Esophagus (tissue), 2 donors: ENCODE data around the gene WNK2. TPM values are rescaled to one million over a fixed set of nuclear protein-coding genes. Genes with fewer than 3 reads are reported as not detected.
A peak's percentile ranks its signal among the peaks of the same experiment; 100 is the strongest.

Source experiments
- H3K27ac ChIP-seq, 2 donors: one replicate each; pipeline ENCODE4 v1.5.1; 2013; ENCODE audit warnings: low read depth in 2 of 2, mild to moderate bottlenecking in 2 of 2, inconsistent platforms in 1 of 2, low read length in 1 of 2, moderate library complexity in 1 of 2
- H3K27me3 ChIP-seq, 2 donors: one replicate each; pipeline ENCODE4 v1.6.1; 2013; ENCODE audit warnings: low read length in 2 of 2, control low read depth in 1 of 2, mild to moderate bottlenecking in 1 of 2; ENCODE audit not compliant: insufficient read depth in 2 of 2, control insufficient read depth in 1 of 2
- H3K36me3 ChIP-seq, 2 donors: one replicate each; pipeline ENCODE4 v1.6.1; 2013; ENCODE audit warnings: low read length in 1 of 2; ENCODE audit not compliant: control insufficient read depth in 2 of 2, insufficient read depth in 2 of 2
- H3K4me1 ChIP-seq, 2 donors: one replicate each; pipeline ENCODE4 v1.6.1; 2013; ENCODE audit warnings: low read length in 1 of 2; ENCODE audit not compliant: control insufficient read depth in 2 of 2, insufficient read depth in 2 of 2
- H3K4me3 ChIP-seq, 2 donors: one replicate each; pipeline ENCODE4 v1.5.1; 2013; ENCODE audit warnings: low read length in 2 of 2, mild to moderate bottlenecking in 2 of 2, low read depth in 1 of 2, moderate library complexity in 1 of 2
- H3K9me3 ChIP-seq, 2 donors: one replicate each; pipeline ENCODE4 v1.6.1; 2013; ENCODE audit warnings: mild to moderate bottlenecking in 2 of 2, low read depth in 1 of 2, low read length in 1 of 2, moderate library complexity in 1 of 2; ENCODE audit not compliant: control insufficient read depth in 2 of 2, insufficient read depth in 1 of 2
- WGBS, 2 donors: extraction: QIAGEN DNeasy Blood & Tissue Kit; methylation state at CpG; one replicate each; pipeline ENCODE4 v1.1.7; 2013; 5-methylcytosine and 5-hydroxymethylcytosine counted together
- polyA plus RNA-seq, 2 donors: library from polyadenylated mRNA; stranded (reverse); fragments of 200-250 nt; gene quantifications; one replicate each; pipeline ENCODE4 v1.2.3, GENCODE V29; 2013
- donor health status: healthy with polysubstance abuse.
- donor health status: Bipolar disorder and iron deficiency.

The WNK2 gene
- polyA plus RNA-seq, 2 donors = 2.1 to 3.4 TPM

DNA sequence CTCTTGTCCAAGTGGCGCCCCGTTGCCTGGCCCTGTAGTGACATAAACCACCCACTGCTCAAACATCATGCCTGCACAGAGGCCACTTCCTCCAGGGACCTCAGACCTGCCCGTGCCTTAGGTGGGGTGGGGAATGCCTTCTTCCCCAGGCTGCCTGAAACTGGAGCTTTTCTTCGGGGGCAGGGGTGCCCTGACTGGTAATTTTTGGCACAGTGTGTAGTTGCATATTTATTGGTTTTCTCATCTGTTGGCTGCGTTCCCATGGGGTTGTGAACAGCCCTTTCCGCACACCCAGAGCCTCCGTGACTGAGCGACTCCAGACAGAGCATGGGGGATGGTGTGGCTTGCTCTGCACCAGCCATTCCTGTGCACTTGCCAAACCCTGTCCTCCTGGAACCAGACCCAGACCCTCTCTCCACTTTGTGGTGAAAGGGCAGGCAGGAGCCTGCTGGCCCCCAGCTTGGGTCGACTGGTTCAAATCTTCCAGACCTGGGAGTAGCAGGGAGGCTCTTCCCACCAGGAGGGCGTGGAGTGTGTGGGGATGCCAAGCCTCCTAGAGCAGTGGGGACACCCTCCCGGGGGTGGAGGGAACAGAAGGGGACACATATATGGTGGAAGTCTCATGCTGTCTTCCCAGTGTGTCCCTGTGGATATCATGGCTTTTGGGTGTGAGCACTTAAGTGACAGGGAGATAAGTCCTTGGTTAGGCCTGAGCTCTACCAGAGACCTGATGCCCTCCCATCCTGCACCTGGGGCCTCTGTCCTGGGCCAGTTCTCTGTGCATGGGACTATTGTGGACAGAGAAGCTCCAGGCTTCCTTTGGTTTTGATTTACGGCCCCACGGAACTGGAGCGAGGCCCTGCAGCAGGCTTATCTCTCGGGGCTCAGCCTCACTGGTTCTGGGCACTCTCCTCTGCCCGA, 39.6 kb downstream of the WNK2 start:
- WGBS, 2 donors = 46 to 47% methylated on average over 16 of the region's 16 CpGs
- Histone ChIP-seq H3K4me3 (no peak overlapping the region), H3K27me3 (no peaks in the 10 kb centered on the region), H3K4me1 (peaks cover 12 to 25% of the 10 kb centered on the region in 2 donors), H3K27ac (peak overlapping the region in 1 of 2 donors; percentile 37), H3K36me3 (no peaks in the 10 kb centered on the region), H3K9me3 (no peaks in the 10 kb centered on the region)

DNA sequence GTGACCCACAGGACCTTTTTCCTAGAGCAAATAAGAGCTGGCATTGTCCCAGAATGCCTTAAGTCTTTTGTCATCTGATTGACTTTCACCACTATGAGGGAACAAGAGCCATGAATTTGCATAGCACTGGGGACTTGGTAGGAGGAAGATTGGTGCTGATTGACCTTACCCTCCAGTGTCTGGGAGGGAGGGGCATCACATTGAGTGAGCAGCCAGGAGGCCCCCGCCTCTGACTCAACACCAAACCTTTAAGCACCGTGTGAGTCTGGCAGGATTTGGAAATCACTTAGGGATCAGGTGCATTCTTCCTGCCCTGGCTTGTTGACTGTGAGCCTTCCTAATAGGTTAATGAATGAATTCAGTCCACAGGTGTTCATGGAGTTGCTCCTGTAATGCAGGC, 40.7 kb downstream of the WNK2 start:
- peaks cover 12 to 23% of the 10 kb centered on the region in 2 donors for H3K4me1 ChIP-seq

DNA sequence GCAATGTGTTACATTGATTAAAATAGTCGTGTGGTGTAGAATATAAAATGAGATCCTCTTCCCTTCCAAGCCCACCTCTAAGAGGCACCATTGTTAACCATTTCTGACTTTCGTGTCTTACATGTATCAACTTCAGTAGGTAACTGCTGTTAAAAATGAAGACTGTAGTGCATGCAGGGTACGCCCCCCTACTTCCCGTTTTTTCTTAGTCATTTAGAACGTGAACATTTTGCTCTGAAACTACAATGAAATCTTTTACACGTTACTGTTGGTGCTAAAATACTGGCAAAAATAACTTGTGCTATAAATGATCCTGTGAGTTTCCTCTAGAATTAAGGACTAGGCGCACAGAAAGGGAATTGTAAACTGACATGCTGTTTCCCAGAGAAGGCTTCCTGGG, 41.5 kb downstream of the WNK2 start:
- Histone ChIP-seq H3K9me3 (no peaks in the 10 kb centered on the region), H3K4me1 (peaks cover 10 to 23% of the 10 kb centered on the region in 2 donors), H3K36me3 (no peaks in the 10 kb centered on the region), H3K27ac (no peak overlapping the region), H3K4me3 (no peak overlapping the region), H3K27me3 (no peaks in the 10 kb centered on the region)
- 72 to 77% methylated on average over 7 of the region's 7 CpGs for WGBS, 2 donors

More for the DNA sequence above, 40.7 kb downstream of the WNK2 start:
- 29 to 46% methylated on average over 2 of the region's 2 CpGs for WGBS, 2 donors
- H3K9me3 ChIP-seq = no peaks in the 10 kb centered on the region
- H3K4me3 ChIP-seq = no peak overlapping the region
- no peaks in the 10 kb centered on the region for H3K27me3 ChIP-seq
- no peaks in the 10 kb centered on the region for H3K36me3 ChIP-seq
- no peak overlapping the region for H3K27ac ChIP-seq

DNA sequence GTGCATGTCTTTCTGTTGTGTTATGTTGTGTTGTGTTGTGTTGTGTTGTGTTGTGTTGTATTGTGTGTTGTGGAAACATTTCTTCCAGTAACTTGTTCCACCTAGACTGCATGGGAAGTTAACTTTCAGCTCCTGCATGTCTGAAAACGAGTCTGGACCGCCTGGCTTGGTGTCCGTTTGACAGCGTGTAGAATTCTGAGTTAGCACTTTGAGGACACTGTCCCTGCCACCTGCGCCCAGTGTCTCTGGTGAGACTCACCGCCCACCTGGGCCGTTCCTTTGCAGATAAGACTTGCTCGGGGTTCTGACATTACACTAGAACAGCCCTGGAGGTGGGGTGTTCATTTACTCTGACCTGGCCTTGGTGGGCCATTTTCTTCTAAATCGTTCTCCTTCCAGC, 42.0 kb downstream of the WNK2 start:
- 70 to 89% methylated on average over 9 of the region's 9 CpGs for WGBS, 2 donors
- no peak overlapping the region for H3K27ac ChIP-seq
- peaks cover 10 to 26% of the 10 kb centered on the region in 2 donors for H3K4me1 ChIP-seq
- H3K27me3 ChIP-seq = no peaks in the 10 kb centered on the region
- no peaks in the 10 kb centered on the region for H3K9me3 ChIP-seq
- H3K36me3 ChIP-seq = no peaks in the 10 kb centered on the region
- no peak overlapping the region for H3K4me3 ChIP-seq

DNA sequence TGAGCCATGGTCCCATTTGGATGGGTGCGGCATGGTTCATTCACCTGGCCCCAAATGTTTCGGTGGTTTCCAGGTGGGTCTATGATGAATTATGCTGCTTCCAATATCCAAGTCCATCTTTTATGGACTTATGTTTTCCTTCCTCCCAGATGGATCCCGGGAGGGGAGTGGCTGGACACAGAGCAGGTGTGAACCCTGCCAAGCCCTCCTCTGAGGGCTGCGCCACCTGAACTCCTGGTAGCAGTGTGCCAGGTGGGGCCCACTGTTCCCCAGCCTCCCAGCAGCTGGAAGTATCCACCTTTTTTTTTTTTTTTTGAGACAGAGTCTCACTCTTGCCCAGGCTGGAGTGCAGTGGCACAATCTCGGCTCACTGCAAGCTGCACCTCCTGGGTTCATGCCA, 42.9 kb downstream of the WNK2 start:
- Histone ChIP-seq H3K27ac (no peak overlapping the region), H3K9me3 (no peaks in the 10 kb centered on the region), H3K4me1 (peaks cover 10 to 30% of the 10 kb centered on the region in 2 donors), H3K36me3 (peaks cover 0 to 2% of the 10 kb centered on the region in 2 donors), H3K27me3 (no peaks in the 10 kb centered on the region), H3K4me3 (no peak overlapping the region)
- WGBS, 2 donors = 81 to 94% methylated on average over 5 of the region's 5 CpGs

DNA sequence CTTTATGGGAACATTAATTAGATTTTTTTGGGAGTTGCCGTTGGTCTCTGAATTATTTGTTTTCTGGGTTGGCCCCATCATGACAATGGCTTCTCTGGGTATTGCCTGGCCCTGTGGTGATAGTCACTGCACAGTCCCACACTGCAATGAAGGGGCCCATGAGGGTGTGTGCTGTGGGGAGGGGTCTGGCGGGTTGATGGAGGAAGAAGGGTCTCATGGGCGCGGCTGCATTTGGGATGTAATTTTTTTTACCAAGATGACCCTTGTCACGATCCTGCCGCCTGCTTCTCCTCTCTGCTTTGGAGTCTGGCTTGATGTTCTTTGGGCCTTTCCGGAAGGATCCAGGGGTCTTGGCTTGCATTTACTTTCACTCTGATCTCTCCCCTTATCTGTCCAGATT, 44.1 kb downstream of the WNK2 start:
- H3K4me3 ChIP-seq = no peak overlapping the region
- no peaks in the 10 kb centered on the region for H3K27me3 ChIP-seq
- WGBS, 2 donors = 91 to 94% methylated on average over 7 of the region's 7 CpGs
- peaks cover 10 to 29% of the 10 kb centered on the region in 2 donors for H3K4me1 ChIP-seq
- peaks cover 0 to 2% of the 10 kb centered on the region in 2 donors for H3K36me3 ChIP-seq
- no peak overlapping the region for H3K27ac ChIP-seq
- no peaks in the 10 kb centered on the region for H3K9me3 ChIP-seq

DNA sequence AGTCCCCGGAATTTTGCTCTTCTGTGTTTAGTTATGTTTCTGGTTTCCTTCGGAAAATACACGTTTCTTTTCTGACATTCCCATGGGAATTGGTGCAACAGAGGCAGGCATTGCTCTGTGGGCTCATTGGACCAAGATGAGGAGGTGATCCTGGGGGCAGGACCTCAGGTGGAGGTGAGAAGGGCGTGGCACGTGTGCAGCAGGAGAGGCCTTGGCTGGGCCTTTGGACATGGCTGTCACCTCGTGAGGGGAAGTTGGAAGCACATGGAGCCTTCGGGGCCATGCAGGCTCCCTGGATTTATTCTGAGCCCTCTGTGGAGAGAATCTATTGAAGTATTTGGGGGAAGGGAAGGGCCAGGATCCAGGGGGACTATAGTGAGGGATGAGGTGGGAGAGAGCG, 44.5 kb downstream of the WNK2 start:
- Histone ChIP-seq H3K27me3 (no peaks in the 10 kb centered on the region), H3K9me3 (no peaks in the 10 kb centered on the region), H3K36me3 (peaks cover 0 to 2% of the 10 kb centered on the region in 2 donors), H3K27ac (no peak overlapping the region), H3K4me1 (peaks cover 9 to 25% of the 10 kb centered on the region in 2 donors), H3K4me3 (no peak overlapping the region)
- 75 to 83% methylated on average over 8 of the region's 8 CpGs for WGBS, 2 donors

DNA sequence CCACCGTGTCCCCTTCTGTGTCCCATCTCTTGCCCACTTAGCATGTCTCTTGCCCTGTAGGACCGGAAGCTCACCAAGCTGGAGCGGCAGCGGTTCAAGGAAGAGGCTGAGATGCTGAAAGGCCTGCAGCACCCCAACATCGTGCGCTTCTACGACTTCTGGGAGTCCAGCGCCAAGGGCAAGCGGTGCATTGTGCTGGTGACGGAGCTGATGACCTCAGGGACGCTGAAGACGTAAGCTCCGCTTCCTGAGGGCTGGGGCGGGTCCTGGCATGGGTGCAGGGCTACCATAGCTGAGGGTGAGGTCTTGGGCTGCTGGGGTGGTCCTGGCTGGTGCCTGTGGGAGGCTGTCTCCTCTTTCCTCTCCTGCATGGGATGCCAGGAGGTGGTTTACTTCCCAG, 45.7 kb downstream of the WNK2 start:
- Histone ChIP-seq H3K9me3 (no peaks in the 10 kb centered on the region), H3K36me3 (peaks cover 0 to 2% of the 10 kb centered on the region in 2 donors), H3K27me3 (no peaks in the 10 kb centered on the region), H3K4me1 (peaks cover 0 to 13% of the 10 kb centered on the region in 2 donors), H3K4me3 (no peak overlapping the region), H3K27ac (no peak overlapping the region)
- WGBS, 2 donors = 92 to 94% methylated on average over 14 of the region's 14 CpGs

DNA sequence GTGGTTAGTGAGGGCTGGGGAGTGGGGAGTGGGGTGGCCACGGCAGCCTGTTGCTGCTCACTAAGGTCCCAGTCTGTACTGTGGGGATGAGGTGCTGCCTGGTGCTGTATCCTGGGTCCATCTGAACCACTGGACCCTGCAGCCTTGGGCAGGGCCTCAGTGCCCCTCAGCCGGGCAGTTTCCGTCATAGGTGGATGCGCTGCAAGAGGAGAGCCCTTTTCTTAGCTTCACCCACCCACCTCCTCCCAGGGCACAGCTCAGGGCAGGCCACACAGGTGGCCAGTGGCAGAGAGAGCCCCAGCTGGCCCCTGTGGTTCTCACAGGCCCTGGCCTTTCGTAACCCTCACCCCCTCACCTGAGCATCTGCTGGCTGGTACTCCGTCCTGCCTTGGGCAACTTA, 46.2 kb downstream of the WNK2 start:
- H3K9me3 ChIP-seq = no peaks in the 10 kb centered on the region
- H3K4me1 ChIP-seq = peaks cover 0 to 11% of the 10 kb centered on the region in 2 donors

DNA sequence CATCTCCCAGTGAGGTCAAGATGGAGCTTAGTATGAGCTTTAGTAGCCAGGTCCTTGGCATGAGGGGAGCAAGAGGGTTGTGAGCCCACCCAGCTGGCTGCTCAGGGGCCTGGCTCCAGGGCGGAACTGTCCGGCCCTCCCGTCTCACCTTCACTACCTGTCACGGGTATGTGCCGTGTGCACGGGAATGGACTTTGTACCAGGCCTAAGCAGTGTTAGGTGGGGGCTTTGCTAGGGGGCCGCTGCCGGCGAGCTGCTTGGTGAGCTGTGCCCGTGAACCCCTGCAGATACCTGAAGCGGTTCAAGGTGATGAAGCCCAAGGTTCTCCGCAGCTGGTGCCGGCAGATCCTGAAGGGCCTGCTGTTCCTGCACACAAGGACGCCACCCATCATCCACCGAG, 46.7 kb downstream of the WNK2 start:
- WGBS, 2 donors = 79 to 90% methylated on average over 15 of the region's 15 CpGs
- H3K4me1 ChIP-seq = peaks cover 0 to 10% of the 10 kb centered on the region in 2 donors
- H3K36me3 ChIP-seq = peaks cover 0 to 2% of the 10 kb centered on the region in 2 donors
- no peak overlapping the region for H3K27ac ChIP-seq
- no peak overlapping the region for H3K4me3 ChIP-seq
- no peaks in the 10 kb centered on the region for H3K27me3 ChIP-seq
- H3K9me3 ChIP-seq = no peaks in the 10 kb centered on the region

More for the DNA sequence above, 46.2 kb downstream of the WNK2 start:
- H3K27ac ChIP-seq = no peak overlapping the region
- WGBS, 2 donors = 87 to 95% methylated on average over 5 to 6 of the region's 6 CpGs
- no peaks in the 10 kb centered on the region for H3K27me3 ChIP-seq
- peaks cover 0 to 2% of the 10 kb centered on the region in 2 donors for H3K36me3 ChIP-seq
- no peak overlapping the region for H3K4me3 ChIP-seq
